ENCODE data around the gene RABL3. TPM values are rescaled to one million over a fixed set of nuclear protein-coding genes. Genes with fewer than 3 reads are reported as not detected.

RABL3 gene
- total and polyA plus RNA-seq, 12 donors: 2.8 to 33.9 (median 20.4) TPM

- no peaks in the 10 kb centered on the region for H3K27me3 ChIP-seq
- ATAC-seq (no peak), DNase-seq (no peak)
- 93 to 94% methylated on average over 3 of the region's 3 CpGs for WGBS, 2 donors
- no peak for TF ChIP-seq CTCF (IDR thresholded peaks at IDR 0.05)
- H3K36me3 ChIP-seq: peaks cover 0 to 14% (median 0%) of the 10 kb centered on the region in 9 donors
- intact Hi-C loops (cut with DNase I): no loop called here
- H3K27ac ChIP-seq: no peak overlapping the region
- peaks cover 0 to 26% (median 9%) of the 10 kb centered on the region in 9 donors for H3K4me1 ChIP-seq
- H3K9me3 ChIP-seq: no peaks in the 10 kb centered on the region
- H3K4me3 ChIP-seq: no peak overlapping the region
Observed at GRCh38 chr3:120766576-120766975, 24.3 kb upstream of the RABL3 start.

- Histone ChIP-seq H3K4me1 (peaks cover 0 to 26% (median 9%) of the 10 kb centered on the region in 9 donors), H3K4me3 (no peak overlapping the region), H3K9me3 (no peaks in the 10 kb centered on the region), H3K27ac (no peak overlapping the region), H3K36me3 (peaks cover 0 to 8% (median 0%) of the 10 kb centered on the region in 9 donors), H3K27me3 (no peaks in the 10 kb centered on the region)
- TF ChIP-seq CTCF (IDR thresholded peaks at IDR 0.05): no peak
- DNase-seq (no peak), ATAC-seq (no peak)
- intact Hi-C loops (cut with DNase I): no loop called here
Observed at GRCh38 chr3:120765830-120766493, 23.6 kb upstream of the RABL3 start.

- no peak for TF ChIP-seq CTCF (IDR thresholded peaks at IDR 0.05)
- no peak overlapping the region for H3K4me3 ChIP-seq
- no peak for ATAC-seq
Observed at GRCh38 chr3:120764206-120764605, 21.9 kb upstream of the RABL3 start.

GRCh38 chr3:120763601-120764000, 21.3 kb upstream of the RABL3 start:
- Histone ChIP-seq H3K27ac (no peak overlapping the region), H3K36me3 (no peaks in the 10 kb centered on the region), H3K27me3 (no peaks in the 10 kb centered on the region), H3K4me1 (peaks cover 0 to 23% (median 9%) of the 10 kb centered on the region in 9 donors), H3K4me3 (no peak overlapping the region), H3K9me3 (no peaks in the 10 kb centered on the region)
- WGBS, 2 donors: 47 to 50% methylated on average over 1 of the region's 1 CpG
- ATAC-seq (no peak), DNase-seq (no peak)
- no peak for TF ChIP-seq CTCF (IDR thresholded peaks at IDR 0.05)
- intact Hi-C loops (cut with DNase I): no loop called here

More at GRCh38 chr3:120764206-120764605, 21.9 kb upstream of the RABL3 start:
- Histone ChIP-seq H3K9me3 (no peaks in the 10 kb centered on the region), H3K4me1 (peaks cover 0 to 26% (median 9%) of the 10 kb centered on the region in 9 donors), H3K27me3 (no peaks in the 10 kb centered on the region), H3K27ac (no peak overlapping the region), H3K36me3 (no peaks in the 10 kb centered on the region)
- no peak for DNase-seq
- intact Hi-C loops (cut with DNase I): no loop called here
